ENCODE results near the gene SERAC1.
A peak's percentile ranks its signal among the peaks of the same experiment; 100 is the strongest.

GRCh38 chr6:158168040-158168289 lies at the start of gene SERAC1:
- TF ChIP-seq MXI1 (IDR thresholded peaks at IDR 0.05; ENCODE audit: low read depth, low read length) (no peak), CBX5 (IDR thresholded peaks at IDR 0.05; ENCODE audit: low read depth) (no peak), USF1 (IDR thresholded peaks at IDR 0.05; ENCODE audit: borderline replicate concordance, extremely low read length, insufficient read depth, low read depth, low read length) (peak; percentile 43), BHLHE40 (IDR thresholded peaks at IDR 0.05; ENCODE audit: borderline replicate concordance in 1 of 2, low read depth in 2 of 2, low read length in 1 of 2) (no peak), BCL11A (IDR thresholded peaks at IDR 0.05; ENCODE audit: low read depth, low read length) (no peak), CREM (IDR thresholded peaks at IDR 0.05; ENCODE audit: low read depth) (no peak), JUND (IDR thresholded peaks at IDR 0.05; ENCODE audit: low read depth, low read length) (no peak), SIN3A (IDR thresholded peaks at IDR 0.05; ENCODE audit: low read depth, low read length) (no peak; the same call in 1 of the 2 replicates), ZNF687 (IDR thresholded peaks at IDR 0.05) (no peak), EZH2 (IDR thresholded peaks at IDR 0.05; ENCODE audit: borderline replicate concordance, control insufficient read depth, low read depth, low read length) (no peak), RCOR1 (conservative IDR thresholded peaks at IDR 0.05; ENCODE audit: low read depth, low read length) (no peak)
- TF ChIP-seq, protein P1, sequence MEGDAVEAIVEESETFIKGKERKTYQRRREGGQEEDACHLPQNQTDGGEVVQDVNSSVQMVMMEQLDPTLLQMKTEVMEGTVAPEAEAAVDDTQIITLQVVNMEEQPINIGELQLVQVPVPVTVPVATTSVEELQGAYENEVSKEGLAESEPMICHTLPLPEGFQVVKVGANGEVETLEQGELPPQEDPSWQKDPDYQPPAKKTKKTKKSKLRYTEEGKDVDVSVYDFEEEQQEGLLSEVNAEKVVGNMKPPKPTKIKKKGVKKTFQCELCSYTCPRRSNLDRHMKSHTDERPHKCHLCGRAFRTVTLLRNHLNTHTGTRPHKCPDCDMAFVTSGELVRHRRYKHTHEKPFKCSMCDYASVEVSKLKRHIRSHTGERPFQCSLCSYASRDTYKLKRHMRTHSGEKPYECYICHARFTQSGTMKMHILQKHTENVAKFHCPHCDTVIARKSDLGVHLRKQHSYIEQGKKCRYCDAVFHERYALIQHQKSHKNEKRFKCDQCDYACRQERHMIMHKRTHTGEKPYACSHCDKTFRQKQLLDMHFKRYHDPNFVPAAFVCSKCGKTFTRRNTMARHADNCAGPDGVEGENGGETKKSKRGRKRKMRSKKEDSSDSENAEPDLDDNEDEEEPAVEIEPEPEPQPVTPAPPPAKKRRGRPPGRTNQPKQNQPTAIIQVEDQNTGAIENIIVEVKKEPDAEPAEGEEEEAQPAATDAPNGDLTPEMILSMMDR (IDR thresholded peaks at IDR 0.05 in 2 of 3, conservative IDR thresholded peaks at IDR 0.05 in 1 of 3; ENCODE audit: control insufficient read depth in 2 of 3, extremely low read depth in 1 of 3, insufficient read depth in 1 of 3, low read depth in 3 of 3, low read length in 3 of 3): no peak
- TF ChIP-seq, protein P2, sequence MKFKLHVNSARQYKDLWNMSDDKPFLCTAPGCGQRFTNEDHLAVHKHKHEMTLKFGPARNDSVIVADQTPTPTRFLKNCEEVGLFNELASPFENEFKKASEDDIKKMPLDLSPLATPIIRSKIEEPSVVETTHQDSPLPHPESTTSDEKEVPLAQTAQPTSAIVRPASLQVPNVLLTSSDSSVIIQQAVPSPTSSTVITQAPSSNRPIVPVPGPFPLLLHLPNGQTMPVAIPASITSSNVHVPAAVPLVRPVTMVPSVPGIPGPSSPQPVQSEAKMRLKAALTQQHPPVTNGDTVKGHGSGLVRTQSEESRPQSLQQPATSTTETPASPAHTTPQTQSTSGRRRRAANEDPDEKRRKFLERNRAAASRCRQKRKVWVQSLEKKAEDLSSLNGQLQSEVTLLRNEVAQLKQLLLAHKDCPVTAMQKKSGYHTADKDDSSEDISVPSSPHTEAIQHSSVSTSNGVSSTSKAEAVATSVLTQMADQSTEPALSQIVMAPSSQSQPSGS (IDR thresholded peaks at IDR 0.05; ENCODE audit: low read length): no peak
- TF ChIP-seq, protein P3, sequence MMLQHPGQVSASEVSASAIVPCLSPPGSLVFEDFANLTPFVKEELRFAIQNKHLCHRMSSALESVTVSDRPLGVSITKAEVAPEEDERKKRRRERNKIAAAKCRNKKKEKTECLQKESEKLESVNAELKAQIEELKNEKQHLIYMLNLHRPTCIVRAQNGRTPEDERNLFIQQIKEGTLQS (IDR thresholded peaks at IDR 0.05; ENCODE audit: borderline replicate concordance, extremely low read depth, low read depth, low read length): no peak

All from GM12878 (cell line).